ENCODE results near the gene SNX10. TPM values are rescaled to one million over a fixed set of nuclear protein-coding genes. Genes with fewer than 3 reads are reported as not detected.

SNX10 gene
- total and polyA plus RNA-seq, 2 experiments from 2014 or later, result 3.3 to 9.3 TPM

GRCh38 chr7:26387731-26388130 lies 96.1 kb downstream of the SNX10 start:
- Histone ChIP-seq H3K9me3 (ENCODE audit: low read depth) (no peaks in the 10 kb centered on the region), H3K4me1 (ENCODE audit: low read depth) (peaks cover 6% of the 10 kb centered on the region), H3K4me3 (no peak overlapping the region), H3K27ac (no peak overlapping the region), H3K36me3 (no peaks in the 10 kb centered on the region), H3K27me3 (peaks cover 2% of the 10 kb centered on the region)
- no peak for DNase-seq (ENCODE audit: low read depth in 1 of 2, low spot score in 1 of 2)
- TF ChIP-seq CTCF (IDR thresholded peaks at IDR 0.05; ENCODE audit: low read depth, low read length), result no peak

DNA sequence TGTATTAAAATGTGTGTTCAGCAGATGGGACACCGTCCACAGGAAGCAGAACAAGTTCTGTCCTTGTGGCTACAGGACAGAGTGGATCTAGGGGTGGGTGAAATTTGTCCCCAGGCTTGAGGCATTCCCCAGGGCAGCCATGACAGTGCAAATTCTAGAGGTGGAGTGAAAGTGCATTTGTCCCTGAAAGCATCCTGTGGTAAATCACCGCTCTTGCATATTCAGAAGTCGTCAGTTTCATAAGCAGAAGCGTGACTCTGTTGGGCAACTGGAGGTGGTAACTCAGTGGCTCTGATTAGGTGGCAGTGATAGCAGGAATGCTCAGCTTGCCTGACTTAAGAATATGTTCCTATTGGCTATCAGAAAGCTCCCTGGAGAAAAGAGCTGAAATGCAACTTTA lies 96.6 kb downstream of the SNX10 start:
- no peak overlapping the region for H3K27ac ChIP-seq
- no peaks in the 10 kb centered on the region for H3K9me3 ChIP-seq (ENCODE audit: low read depth)
- peaks cover 7% of the 10 kb centered on the region for H3K27me3 ChIP-seq
- DNase-seq (ENCODE audit: low read depth in 1 of 2, low spot score in 1 of 2), result no peak
- no peak for TF ChIP-seq CTCF (IDR thresholded peaks at IDR 0.05; ENCODE audit: low read depth, low read length)
- no peaks in the 10 kb centered on the region for H3K36me3 ChIP-seq
- peaks cover 6% of the 10 kb centered on the region for H3K4me1 ChIP-seq (ENCODE audit: low read depth)
- no peak overlapping the region for H3K4me3 ChIP-seq

DNA sequence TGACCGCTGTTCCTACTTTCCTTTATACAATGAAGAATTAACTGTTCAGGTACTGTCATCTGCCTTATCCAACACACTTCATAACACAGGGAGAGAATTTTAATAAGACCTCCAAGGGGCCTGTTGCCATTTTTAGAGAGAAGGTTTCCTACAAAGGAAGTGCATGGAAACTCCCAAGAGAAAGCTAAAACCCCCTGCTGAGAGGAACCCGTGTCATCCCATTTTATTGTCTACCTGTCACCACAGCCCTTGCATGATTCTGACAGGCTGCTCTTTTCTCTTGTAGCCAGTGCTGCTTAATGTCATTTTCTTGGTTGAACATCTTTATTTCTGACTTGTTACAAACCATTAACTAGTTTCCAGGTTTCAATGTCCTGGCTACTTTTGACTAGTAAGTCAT lies 98.4 kb downstream of the SNX10 start:
- DNase-seq (ENCODE audit: low read depth in 1 of 2, low spot score in 1 of 2), result no peak
- no peak for TF ChIP-seq CTCF (IDR thresholded peaks at IDR 0.05; ENCODE audit: low read depth, low read length)
- no peak overlapping the region for H3K27ac ChIP-seq
- H3K27me3 ChIP-seq, result peaks cover 7% of the 10 kb centered on the region
- peaks cover 6% of the 10 kb centered on the region for H3K4me1 ChIP-seq (ENCODE audit: low read depth)
- H3K9me3 ChIP-seq (ENCODE audit: low read depth), result no peaks in the 10 kb centered on the region
- H3K36me3 ChIP-seq, result no peaks in the 10 kb centered on the region
- H3K4me3 ChIP-seq, result no peak overlapping the region

GRCh38 chr7:26393818-26394217 lies 102.2 kb downstream of the SNX10 start:
- Histone ChIP-seq H3K27me3 (peaks cover 7% of the 10 kb centered on the region), H3K4me1 (ENCODE audit: low read depth) (peaks cover 12% of the 10 kb centered on the region)
- no peak for TF ChIP-seq CTCF (IDR thresholded peaks at IDR 0.05; ENCODE audit: low read depth, low read length)

DNA sequence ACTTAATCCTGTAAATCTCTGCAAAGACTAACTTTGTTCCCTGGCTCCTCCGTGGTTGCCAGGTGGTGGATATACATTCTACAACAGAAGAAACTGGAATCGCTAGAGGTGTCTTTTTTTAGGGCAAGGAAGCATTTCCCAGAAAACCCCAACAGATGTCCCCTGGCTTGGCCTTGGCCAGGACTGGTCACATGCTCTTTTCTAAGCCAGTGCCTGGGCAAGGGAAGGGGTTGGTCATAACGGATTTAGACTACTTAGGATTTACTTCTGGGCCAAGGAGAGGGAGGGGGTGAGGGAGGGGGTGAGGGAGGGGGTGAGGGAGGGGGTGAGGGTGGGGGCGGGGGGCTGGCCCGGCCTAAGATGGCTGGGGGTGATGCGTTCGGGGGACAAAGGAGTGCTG lies 105.7 kb downstream of the SNX10 start:
- peaks cover 6% of the 10 kb centered on the region for H3K4me1 ChIP-seq (ENCODE audit: low read depth)
- no peak for DNase-seq (ENCODE audit: low read depth in 1 of 2, low spot score in 1 of 2)
- no peaks in the 10 kb centered on the region for H3K36me3 ChIP-seq
- H3K9me3 ChIP-seq (ENCODE audit: low read depth), result no peaks in the 10 kb centered on the region
- H3K27ac ChIP-seq, result peak overlapping the region; percentile 31
- no peak for TF ChIP-seq CTCF (IDR thresholded peaks at IDR 0.05; ENCODE audit: low read depth, low read length)
- no peak overlapping the region for H3K4me3 ChIP-seq
- peaks cover 7% of the 10 kb centered on the region for H3K27me3 ChIP-seq

More at GRCh38 chr7:26393818-26394217, 102.2 kb downstream of the SNX10 start:
- no peak for DNase-seq (ENCODE audit: low read depth in 1 of 2, low spot score in 1 of 2)
- Histone ChIP-seq H3K27ac (no peak overlapping the region), H3K36me3 (no peaks in the 10 kb centered on the region), H3K4me3 (no peak overlapping the region), H3K9me3 (ENCODE audit: low read depth) (no peaks in the 10 kb centered on the region)
